Measurements from ENCODE around the gene NPAS3.

- TF ChIP-seq GATA2 (IDR thresholded peaks at IDR 0.05; ENCODE audit: low read depth, low read length) (no peak), GATA3 (IDR thresholded peaks at IDR 0.05; ENCODE audit: low read depth, low read length) (no peak)
Measured at GRCh38 chr14:33444136-33444535, 505.5 kb downstream of the NPAS3 start.
